ENCODE measurements around the gene ATF6. TPM values are rescaled to one million over a fixed set of nuclear protein-coding genes. Genes with fewer than 3 reads are reported as not detected.

The ATF6 gene
- total RNA-seq, 2 experiments from 2014 or later: 16.9 to 17.3 TPM

GRCh38 chr1:161902182-161902581 is 136.1 kb downstream of the ATF6 start:
- DNase-seq: no peak
- POLR2A ChIA-PET: interaction anchor here (1.0 kb wide), 1 partner anchor 60 kb away, joined by 4 read pairs; no protein-coding TSS in a partner anchor

GRCh38 chr1:161905269-161905884 is 139.3 kb downstream of the ATF6 start:
- ChIA-PET POLR2A (interaction anchor here (0.6 kb wide), 1 partner anchor 149 kb away, joined by 3 read pairs; no protein-coding TSS in a partner anchor), CTCF (interaction anchor here (0.6 to 3.9 kb wide), 13 partner anchors 9 to 164 kb away, joined by 3 to 18 read pairs (median 4); partner anchors contain the start of gene OLFML2B)
- H3K27ac Mint-ChIP-seq: no peak overlapping the region
- no peak overlapping the region for H3K4me3 Mint-ChIP-seq
- peaks cover 18% of the 10 kb centered on the region for H3K4me1 Mint-ChIP-seq (ENCODE audit: low read depth)
- TF ChIP-seq CTCF (IDR thresholded peaks at IDR 0.05): peak; percentile 83
- peaks cover 3% of the 10 kb centered on the region for H3K36me3 Mint-ChIP-seq (ENCODE audit: low read depth)
- H3K27me3 Mint-ChIP-seq: no peaks in the 10 kb centered on the region
- ATAC-seq (peak; percentile 73), DNase-seq (peak; percentile 42)
- intact Hi-C loops (cut with micrococcal nuclease): no loop called here
- no peaks in the 10 kb centered on the region for H3K9me3 Mint-ChIP-seq

More at GRCh38 chr1:161902182-161902581, 136.1 kb downstream of the ATF6 start:
- H3K27ac Mint-ChIP-seq: no peak overlapping the region
- H3K4me1 Mint-ChIP-seq (ENCODE audit: low read depth): peaks cover 11% of the 10 kb centered on the region
- ATAC-seq: no peak
- intact Hi-C loops (cut with micrococcal nuclease): no loop called here
- TF ChIP-seq CTCF (IDR thresholded peaks at IDR 0.05): no peak
- H3K36me3 Mint-ChIP-seq (ENCODE audit: low read depth): peaks cover 2% of the 10 kb centered on the region
- H3K27me3 Mint-ChIP-seq: no peaks in the 10 kb centered on the region
- H3K4me3 Mint-ChIP-seq: no peak overlapping the region
- no peaks in the 10 kb centered on the region for H3K9me3 Mint-ChIP-seq
- CTCF ChIA-PET: interaction anchor here (1.0 to 3.2 kb wide), 3 partner anchors 13 to 109 kb away, joined by 3 to 12 read pairs (median 3); no protein-coding TSS in a partner anchor

- Mint-ChIP-seq H3K27ac (no peak overlapping the region), H3K36me3 (ENCODE audit: low read depth) (peaks cover 3% of the 10 kb centered on the region), H3K4me1 (ENCODE audit: low read depth) (peaks cover 23% of the 10 kb centered on the region), H3K4me3 (no peak overlapping the region), H3K27me3 (no peaks in the 10 kb centered on the region), H3K9me3 (no peaks in the 10 kb centered on the region)
- no peak for TF ChIP-seq CTCF (IDR thresholded peaks at IDR 0.05)
- intact Hi-C loops (cut with micrococcal nuclease): no loop called here
- POLR2A ChIA-PET: interaction anchor here (0.6 kb wide), 1 partner anchor 92 kb away, joined by 3 read pairs; no protein-coding TSS in a partner anchor
- DNase-seq: no peak
- CTCF ChIA-PET: interaction anchor here (0.5 to 3.9 kb wide), 4 partner anchors 8 to 117 kb away, joined by 3 to 18 read pairs (median 6); partner anchors contain the start of gene OLFML2B
- ATAC-seq: no peak
Measured at GRCh38 chr1:161907265-161907664, 141.1 kb downstream of the ATF6 start.

- no peak overlapping the region for H3K4me3 Mint-ChIP-seq
Measured at GRCh38 chr1:161908264-161908663, 142.1 kb downstream of the ATF6 start.

More at GRCh38 chr1:161908264-161908663, 142.1 kb downstream of the ATF6 start:
- DNase-seq (no peak), ATAC-seq (no peak)
- TF ChIP-seq CTCF (IDR thresholded peaks at IDR 0.05): no peak
- intact Hi-C loops (cut with micrococcal nuclease): no loop called here
- Mint-ChIP-seq H3K9me3 (no peaks in the 10 kb centered on the region), H3K27ac (no peak overlapping the region), H3K36me3 (ENCODE audit: low read depth) (peaks cover 9% of the 10 kb centered on the region), H3K4me1 (ENCODE audit: low read depth) (peaks cover 23% of the 10 kb centered on the region), H3K27me3 (no peaks in the 10 kb centered on the region)
- ChIA-PET CTCF (no interaction called here), POLR2A (no interaction called here)
